HG02642 (cell line): ENCODE measurements around the gene TLK1.

Source experiments
- ATAC-seq: cut with Tn5 transposase; IDR thresholded peaks from one replicate; pipeline ENCODE4 v1.9.1; 2021; ENCODE audit warnings: mild to moderate bottlenecking; ENCODE audit not compliant: unreplicated experiment, poor library complexity

TLK1 gene

DNA sequence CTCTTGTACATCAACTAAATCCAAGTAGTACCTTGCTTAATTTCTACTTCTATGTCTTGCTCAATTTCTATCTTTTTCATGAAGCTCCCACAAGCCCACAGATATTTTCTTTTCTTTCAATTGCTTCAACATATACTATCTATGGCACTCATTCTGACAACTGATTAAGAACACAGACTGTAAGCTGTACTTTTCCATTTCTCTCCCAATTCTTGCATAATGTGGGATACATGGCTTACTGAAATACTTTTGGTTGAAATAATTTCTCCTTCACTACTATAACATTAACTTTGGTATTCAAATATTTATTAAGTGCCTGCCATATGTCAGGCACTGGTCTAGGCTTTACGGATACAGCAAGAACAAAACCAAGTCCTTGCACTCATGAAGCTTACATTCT, 146.8 kb downstream of the TLK1 start:
- no peak for ATAC-seq

- no peak for ATAC-seq
Measured at GRCh38 chr2:171009386-171009785, 151.3 kb downstream of the TLK1 start.

DNA sequence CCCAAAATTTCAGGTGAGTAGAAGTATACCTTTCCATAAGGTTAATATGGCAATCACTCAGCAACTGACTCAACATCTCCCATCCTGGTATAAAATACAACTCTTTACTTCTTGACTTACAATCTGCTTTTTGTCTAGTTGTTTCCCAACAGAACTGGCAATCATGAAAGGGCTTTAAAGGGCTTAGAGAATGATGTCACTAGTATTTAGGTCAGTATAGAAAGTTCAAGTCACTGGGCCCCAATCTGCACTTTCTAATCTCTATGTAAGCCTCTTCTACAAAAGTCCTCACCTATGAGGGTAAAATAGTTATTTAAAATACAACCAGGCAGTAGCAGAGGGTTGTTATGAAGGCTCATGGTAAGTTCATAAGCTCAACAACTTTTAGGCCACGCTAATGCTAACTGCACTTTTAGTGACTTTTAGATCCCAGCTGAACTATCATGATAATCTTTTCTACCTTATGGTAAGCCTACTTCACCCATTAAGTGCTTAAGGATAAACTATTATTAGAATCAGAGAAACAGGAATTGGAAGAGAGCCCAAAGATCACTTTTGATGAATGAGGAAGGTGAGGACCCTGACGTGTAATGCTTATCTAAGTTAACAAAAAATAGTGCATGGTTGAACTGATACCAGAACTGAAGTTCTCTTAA, 152.0 kb downstream of the TLK1 start:
- ATAC-seq, result no peak

DNA sequence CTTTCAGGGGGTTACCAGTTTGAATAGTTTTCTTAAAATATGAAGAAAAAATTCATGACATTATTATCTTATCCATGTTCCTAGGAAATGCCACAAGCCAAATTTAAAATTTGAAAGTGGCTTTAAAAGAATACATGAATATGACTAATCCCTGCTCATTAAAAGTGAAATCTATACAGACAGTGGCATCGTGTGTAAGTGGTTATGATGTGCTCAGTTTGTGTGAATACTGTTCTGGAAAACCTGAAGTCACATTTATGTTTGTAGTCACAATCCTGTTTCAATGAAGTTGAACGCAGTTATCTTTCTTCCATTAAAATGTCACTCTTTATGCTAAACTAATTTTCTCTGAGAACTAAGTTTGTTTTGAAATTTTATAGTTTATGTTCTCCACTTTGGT, 155.9 kb downstream of the TLK1 start:
- no peak for ATAC-seq

DNA sequence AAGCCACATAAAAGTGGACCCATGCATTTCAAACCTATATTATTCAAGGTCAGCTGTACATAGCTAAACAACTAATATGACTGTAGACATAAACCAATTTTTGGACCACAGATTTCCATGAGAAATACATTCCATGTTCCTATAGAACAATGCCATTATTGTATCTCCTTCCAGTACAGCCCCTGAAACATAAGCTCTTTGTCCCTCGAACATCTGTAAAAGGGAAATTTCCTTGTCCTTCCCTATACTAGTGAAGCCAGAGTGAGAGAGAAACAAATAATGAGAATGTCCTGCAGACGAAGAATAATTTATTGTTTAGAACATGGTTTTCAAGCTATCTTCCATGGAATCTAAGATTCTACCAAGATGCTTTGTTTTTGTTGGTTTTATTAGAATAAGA, 156.3 kb downstream of the TLK1 start:
- no peak for ATAC-seq

DNA sequence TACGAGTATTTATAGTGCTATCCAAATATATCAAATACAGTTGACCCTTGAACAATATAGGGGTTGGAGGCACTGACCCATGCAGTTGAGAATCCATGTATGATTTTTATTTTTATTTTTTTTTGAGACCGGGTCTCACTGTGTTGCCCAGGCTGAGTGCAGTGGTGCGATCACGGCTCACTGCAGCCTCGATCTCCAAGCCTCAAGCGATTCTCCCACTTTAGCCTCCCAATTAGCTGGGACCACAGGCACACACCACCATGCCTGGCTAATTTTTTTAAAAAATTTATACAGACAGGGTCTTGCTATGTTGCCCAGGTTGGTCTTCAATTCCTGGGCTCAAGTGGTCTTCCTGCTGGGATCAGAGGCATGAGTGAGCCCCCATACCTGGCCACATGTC, 161.0 kb downstream of the TLK1 start:
- no peak for ATAC-seq

DNA sequence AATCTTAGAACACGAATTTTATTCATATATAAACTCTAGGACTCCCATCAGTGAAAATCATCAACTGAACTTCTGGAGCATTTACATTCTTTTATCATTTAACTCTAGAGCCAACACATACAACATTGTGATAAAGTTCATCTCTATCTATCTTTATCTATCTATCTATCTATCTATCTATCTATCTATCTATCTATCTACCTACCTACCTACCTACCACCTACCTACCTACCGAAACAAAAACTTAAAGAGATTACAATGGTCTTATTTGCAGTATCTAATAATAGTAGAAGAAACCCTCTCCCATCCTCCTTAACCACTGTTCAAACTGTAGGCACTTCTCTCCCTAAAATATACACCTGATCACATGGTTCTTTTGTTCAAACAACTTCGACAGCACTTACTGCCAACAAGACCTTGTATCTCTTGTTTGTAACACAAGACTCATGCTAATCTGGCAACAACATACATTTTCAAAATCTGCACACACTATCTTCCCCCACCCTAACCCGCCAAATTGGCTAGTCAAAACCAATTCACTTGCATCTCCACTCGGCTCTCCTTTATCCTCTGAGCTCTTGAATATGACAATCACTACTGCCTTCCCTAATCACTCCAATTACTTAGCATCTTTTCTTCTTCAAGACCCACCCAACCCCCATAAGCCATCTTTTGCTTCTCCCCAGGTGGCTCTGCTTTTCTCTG, 162.6 kb downstream of the TLK1 start:
- no peak for ATAC-seq

DNA sequence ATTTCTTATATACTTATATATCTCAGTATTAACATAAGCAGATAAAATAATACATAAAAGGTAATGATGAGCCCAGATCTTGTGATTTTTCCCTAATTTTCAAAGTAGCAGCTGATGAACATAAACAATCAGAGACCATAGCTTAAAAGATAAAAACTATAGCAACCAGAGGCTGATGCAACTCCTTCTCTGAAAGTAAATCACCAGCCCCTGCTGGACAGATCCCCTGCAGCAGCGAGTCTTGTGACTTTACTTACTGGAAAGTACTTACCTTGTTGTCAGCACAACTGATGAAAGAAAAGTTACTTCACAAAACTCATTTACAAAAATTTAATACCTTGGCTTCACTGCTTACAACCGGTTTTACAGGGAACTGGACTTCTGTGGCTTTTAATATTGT, 164.4 kb downstream of the TLK1 start:
- ATAC-seq, result no peak

- ATAC-seq, result no peak
Measured at GRCh38 chr2:170991398-170992182, 169.1 kb downstream of the TLK1 start.

GRCh38 chr2:170986566-170987258, 174.0 kb downstream of the TLK1 start:
- ATAC-seq, result no peak

- no peak for ATAC-seq
Measured at GRCh38 chr2:170985407-170985806, 175.3 kb downstream of the TLK1 start.

- ATAC-seq, result no peak
Measured at GRCh38 chr2:170984079-170984478, 176.6 kb downstream of the TLK1 start.

GRCh38 chr2:170975943-170976270, 184.8 kb downstream of the TLK1 start:
- no peak for ATAC-seq

DNA sequence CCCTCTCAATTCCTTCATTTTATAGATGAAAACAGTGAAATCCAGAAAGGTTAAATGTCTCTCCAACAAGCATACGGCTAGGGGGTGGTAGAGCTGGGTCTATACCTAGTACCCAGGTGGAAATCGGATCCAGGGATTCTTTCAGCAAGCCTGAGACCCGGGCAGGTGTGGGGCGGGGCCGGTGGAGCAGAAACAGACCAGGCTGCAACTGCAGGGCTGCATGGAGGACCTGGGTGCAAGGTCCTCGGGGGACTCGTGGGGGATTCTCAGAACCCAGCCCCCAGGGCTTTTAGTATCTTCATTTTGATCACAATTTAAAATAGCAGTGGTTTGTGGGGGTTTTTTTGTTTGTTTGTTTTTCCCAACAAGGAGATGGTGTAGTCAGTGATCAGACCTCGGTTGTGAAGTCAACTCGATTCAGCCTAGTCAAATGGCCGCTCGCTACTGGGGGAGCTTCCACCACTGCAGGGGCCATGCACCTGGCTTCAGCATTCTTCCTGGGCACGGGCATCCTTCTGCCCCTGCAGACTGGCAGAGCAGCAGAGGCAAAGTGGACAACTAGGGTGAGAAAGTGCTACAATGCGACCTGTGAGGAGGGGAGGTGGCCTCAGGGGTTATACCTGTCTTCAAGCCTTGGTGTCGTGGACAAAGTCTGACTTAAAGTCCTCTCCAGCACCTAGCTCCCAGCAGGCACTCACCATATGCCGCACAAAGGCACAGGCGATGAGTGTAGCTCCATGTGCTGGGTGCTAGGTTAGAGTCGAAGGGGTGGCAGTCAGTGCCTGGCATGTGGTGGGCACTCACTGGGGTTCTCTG, 185.4 kb downstream of the TLK1 start:
- ATAC-seq, result no peak

GRCh38 chr2:170974304-170974993, 186.2 kb downstream of the TLK1 start:
- no peak for ATAC-seq

DNA sequence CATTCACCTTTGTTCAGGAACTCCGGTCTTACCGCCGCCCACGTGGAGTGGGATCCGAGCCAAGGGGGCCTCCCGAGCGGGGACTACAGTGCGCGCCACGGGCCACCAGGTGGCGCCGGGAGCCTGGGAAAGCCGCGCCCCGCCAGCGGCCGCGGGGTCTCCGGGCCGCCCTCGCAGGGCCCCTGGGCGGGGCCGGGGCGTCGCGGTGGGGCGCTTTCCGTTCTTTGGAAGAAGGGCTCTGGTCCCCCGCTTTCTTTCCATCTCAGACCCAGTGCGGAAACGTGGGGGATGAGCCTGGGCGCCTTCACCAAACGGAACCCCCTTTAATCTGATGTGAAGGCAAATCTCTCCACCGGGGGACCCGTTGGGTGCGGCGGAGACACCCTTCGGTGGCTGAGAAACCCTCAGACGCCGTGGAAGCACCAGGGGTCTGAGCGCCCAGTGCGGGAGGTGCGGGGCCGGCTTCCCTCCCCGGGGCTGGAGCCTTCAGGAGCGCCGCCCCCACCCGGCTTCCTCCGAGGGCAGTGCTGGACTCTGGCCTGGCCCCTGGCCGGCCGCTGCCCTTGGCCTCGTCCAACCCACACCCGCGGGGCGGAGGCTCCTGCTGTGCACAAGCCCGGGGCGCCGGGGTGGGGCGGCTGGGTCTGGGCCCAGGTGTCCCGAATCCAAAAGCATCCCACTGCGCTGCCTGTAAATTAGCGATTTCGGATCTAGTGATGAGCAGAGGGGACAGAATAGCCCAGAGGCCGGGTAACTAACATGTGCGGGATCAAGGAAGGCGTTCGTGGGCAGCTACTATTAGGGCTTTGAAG, 187.0 kb downstream of the TLK1 start:
- peak; percentile 96 for ATAC-seq

- ATAC-seq, result no peak
Measured at GRCh38 chr2:170973225-170973491, 187.5 kb downstream of the TLK1 start.

DNA sequence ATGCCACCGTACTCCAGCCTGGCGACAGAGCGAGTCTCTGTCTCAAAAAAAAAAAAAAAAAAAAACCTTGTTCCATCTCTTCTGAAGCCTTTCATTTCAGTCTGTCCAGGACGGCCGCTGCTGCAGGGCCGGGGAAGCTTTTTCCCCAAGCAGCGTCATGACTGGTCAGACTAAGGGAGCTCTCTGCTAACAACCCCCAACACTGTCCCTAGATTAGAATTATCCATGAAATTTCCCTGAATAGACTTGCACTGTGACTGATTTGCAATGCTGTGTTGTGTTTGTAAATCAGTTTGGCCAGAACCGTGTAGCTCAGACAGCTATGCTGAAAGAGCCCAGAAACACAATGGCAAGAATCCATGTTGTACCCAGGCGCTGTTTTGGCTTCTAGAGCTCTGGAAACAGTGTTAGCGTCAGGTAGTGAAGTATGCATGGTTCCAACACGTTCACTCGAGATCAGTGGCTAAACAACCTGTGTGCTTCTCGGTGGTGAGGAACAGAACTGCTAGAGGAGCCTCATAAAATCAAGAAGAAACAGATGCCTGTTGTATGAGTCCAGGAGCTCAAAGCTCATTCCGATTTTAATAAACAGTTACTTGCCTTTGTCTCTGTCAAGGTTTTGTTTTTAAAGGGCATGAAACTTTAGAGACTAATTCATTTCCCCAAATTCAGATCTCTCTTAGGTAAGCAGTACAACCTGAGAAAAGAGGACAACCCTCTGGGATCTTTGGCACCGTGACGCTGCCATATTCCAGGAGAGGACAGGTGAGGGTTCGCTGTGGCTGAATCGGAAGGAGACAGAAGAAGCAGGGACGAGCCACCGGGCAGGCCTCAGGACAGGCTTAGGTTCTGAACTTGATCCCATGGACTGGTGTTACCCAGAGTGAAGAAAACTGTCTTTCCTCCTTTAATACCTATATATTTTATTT, 188.1 kb downstream of the TLK1 start:
- ATAC-seq, result no peak
